ENCODE data around the gene ATOH1.

Gene ATOH1

GRCh38 chr4:93842601-93843252, 14.2 kb downstream of the ATOH1 start:
- CTCF ChIA-PET, result no interaction called here
- TF ChIP-seq PKNOX1 (IDR thresholded peaks at IDR 0.05) (no peak), ARNT (IDR thresholded peaks at IDR 0.05) (no peak), NFRKB (IDR thresholded peaks at IDR 0.05) (no peak), HDGF (IDR thresholded peaks at IDR 0.05; ENCODE audit: borderline replicate concordance) (no peak), TARDBP (IDR thresholded peaks at IDR 0.05) (no peak), CTBP1 (IDR thresholded peaks at IDR 0.05; ENCODE audit: borderline replicate concordance) (no peak), ZNF384 (IDR thresholded peaks at IDR 0.05) (no peak), SUZ12 (IDR thresholded peaks at IDR 0.05) (no peak), FOXA1 (IDR thresholded peaks at IDR 0.05) (no peak), ELF4 (IDR thresholded peaks at IDR 0.05) (no peak), L3MBTL2 (conservative IDR thresholded peaks at IDR 0.05) (no peak), FOXM1 (IDR thresholded peaks at IDR 0.05; ENCODE audit: borderline replicate concordance) (no peak)
- POLR2A ChIA-PET, result no interaction called here
- no peak for DNase-seq (ENCODE audit: extremely low spot score)

- ChIA-PET CTCF (no interaction called here), POLR2A (no interaction called here)
- DNase-seq (ENCODE audit: extremely low spot score), result no peak
- TF ChIP-seq FOXM1 (IDR thresholded peaks at IDR 0.05; ENCODE audit: borderline replicate concordance), result no peak
- TF ChIP-seq LEF1 (IDR thresholded peaks at IDR 0.05; ENCODE audit: borderline replicate concordance), result no peak
- TF ChIP-seq SUZ12 (IDR thresholded peaks at IDR 0.05), result no peak
- no peak for TF ChIP-seq CTBP1 (IDR thresholded peaks at IDR 0.05; ENCODE audit: borderline replicate concordance)
Observed at GRCh38 chr4:93843772-93844171, 15.2 kb downstream of the ATOH1 start.

GRCh38 chr4:93852680-93853079, 24.1 kb downstream of the ATOH1 start:
- DNase-seq (ENCODE audit: extremely low spot score), result no peak
- ChIA-PET POLR2A (no interaction called here), CTCF (no interaction called here)
- TF ChIP-seq ELF4 (IDR thresholded peaks at IDR 0.05) (no peak), LEF1 (IDR thresholded peaks at IDR 0.05; ENCODE audit: borderline replicate concordance) (no peak), CTBP1 (IDR thresholded peaks at IDR 0.05; ENCODE audit: borderline replicate concordance) (no peak)

GRCh38 chr4:93855926-93856325, 27.4 kb downstream of the ATOH1 start:
- TF ChIP-seq CTBP1 (IDR thresholded peaks at IDR 0.05; ENCODE audit: borderline replicate concordance) (no peak), HDGF (IDR thresholded peaks at IDR 0.05; ENCODE audit: borderline replicate concordance) (no peak), ELF4 (IDR thresholded peaks at IDR 0.05) (no peak), FOXA1 (IDR thresholded peaks at IDR 0.05) (no peak), ARNT (IDR thresholded peaks at IDR 0.05) (no peak), BHLHE40 (IDR thresholded peaks at IDR 0.05; ENCODE audit: borderline replicate concordance) (no peak), FOXM1 (IDR thresholded peaks at IDR 0.05; ENCODE audit: borderline replicate concordance) (no peak), ZNF384 (IDR thresholded peaks at IDR 0.05) (no peak), LEF1 (IDR thresholded peaks at IDR 0.05; ENCODE audit: borderline replicate concordance) (no peak), PKNOX1 (IDR thresholded peaks at IDR 0.05) (no peak), SUZ12 (IDR thresholded peaks at IDR 0.05) (no peak), NFRKB (IDR thresholded peaks at IDR 0.05) (no peak), TARDBP (IDR thresholded peaks at IDR 0.05) (no peak), FOXK2 (IDR thresholded peaks at IDR 0.05) (no peak), L3MBTL2 (conservative IDR thresholded peaks at IDR 0.05) (no peak), SP1 (IDR thresholded peaks at IDR 0.05) (no peak)
- POLR2A ChIA-PET, result no interaction called here
- CTCF ChIA-PET, result no interaction called here
- no peak for DNase-seq (ENCODE audit: extremely low spot score)

GRCh38 chr4:93865650-93866049, 37.1 kb downstream of the ATOH1 start:
- no peak for DNase-seq (ENCODE audit: extremely low spot score)
- ChIA-PET CTCF (no interaction called here), POLR2A (no interaction called here)
- TF ChIP-seq BHLHE40 (IDR thresholded peaks at IDR 0.05; ENCODE audit: borderline replicate concordance) (no peak), FOXA1 (IDR thresholded peaks at IDR 0.05) (no peak), NFRKB (IDR thresholded peaks at IDR 0.05) (no peak), ARNT (IDR thresholded peaks at IDR 0.05) (no peak), ELF4 (IDR thresholded peaks at IDR 0.05) (no peak), SUZ12 (IDR thresholded peaks at IDR 0.05) (no peak), FOXK2 (IDR thresholded peaks at IDR 0.05) (no peak), TARDBP (IDR thresholded peaks at IDR 0.05) (no peak), SP1 (IDR thresholded peaks at IDR 0.05) (no peak), CTBP1 (IDR thresholded peaks at IDR 0.05; ENCODE audit: borderline replicate concordance) (no peak), PKNOX1 (IDR thresholded peaks at IDR 0.05) (no peak)

GRCh38 chr4:93867416-93868001, 39.0 kb downstream of the ATOH1 start:
- DNase-seq (ENCODE audit: extremely low spot score), result no peak
- TF ChIP-seq ZNF384 (IDR thresholded peaks at IDR 0.05) (no peak), L3MBTL2 (conservative IDR thresholded peaks at IDR 0.05) (no peak), ELF4 (IDR thresholded peaks at IDR 0.05) (no peak), ARNT (IDR thresholded peaks at IDR 0.05) (no peak), TARDBP (IDR thresholded peaks at IDR 0.05) (no peak), PKNOX1 (IDR thresholded peaks at IDR 0.05) (no peak), SUZ12 (IDR thresholded peaks at IDR 0.05) (no peak), HDGF (IDR thresholded peaks at IDR 0.05; ENCODE audit: borderline replicate concordance) (no peak), FOXK2 (IDR thresholded peaks at IDR 0.05) (no peak), BHLHE40 (IDR thresholded peaks at IDR 0.05; ENCODE audit: borderline replicate concordance) (no peak), FOXA1 (IDR thresholded peaks at IDR 0.05) (no peak), FOXM1 (IDR thresholded peaks at IDR 0.05; ENCODE audit: borderline replicate concordance) (no peak), LEF1 (IDR thresholded peaks at IDR 0.05; ENCODE audit: borderline replicate concordance) (no peak), SP1 (IDR thresholded peaks at IDR 0.05) (no peak), NFRKB (IDR thresholded peaks at IDR 0.05) (no peak), CTBP1 (IDR thresholded peaks at IDR 0.05; ENCODE audit: borderline replicate concordance) (no peak)
- ChIA-PET POLR2A (no interaction called here), CTCF (no interaction called here)
